Measurements from ENCODE around the gene INPP5F.
"Not testable (repeated sequence)": the region's sequence is repeated elsewhere in the genome, so short reads cannot be mapped to it uniquely, and the experiment has no call there.

The INPP5F gene

GRCh38 chr10:119707331-119707730 lies 18.5 kb upstream of the INPP5F start:
- DNase-seq (ENCODE audit: low spot score): not testable (repeated sequence)

- not testable (repeated sequence) for DNase-seq (ENCODE audit: low spot score)
Observed at GRCh38 chr10:119710935-119711334, 14.9 kb upstream of the INPP5F start.

- no peak for DNase-seq (ENCODE audit: low spot score)
Observed at GRCh38 chr10:119713744-119714483, 11.9 kb upstream of the INPP5F start.

- no peak for DNase-seq (ENCODE audit: low spot score)
Observed at GRCh38 chr10:119714484-119714816, 11.4 kb upstream of the INPP5F start.

- DNase-seq (ENCODE audit: low spot score): no peak
Observed at GRCh38 chr10:119715628-119716505, 10.0 kb upstream of the INPP5F start.

- no peak for DNase-seq (ENCODE audit: low spot score)
Observed at GRCh38 chr10:119723161-119723560, 2.7 kb upstream of the INPP5F start.

GRCh38 chr10:119723624-119724023 lies 2.2 kb upstream of the INPP5F start:
- DNase-seq (ENCODE audit: low spot score): no peak

GRCh38 chr10:119724593-119725516 lies 995 bp upstream of the INPP5F start:
- no peak for DNase-seq (ENCODE audit: low spot score)

GRCh38 chr10:119725517-119725827 lies 378 bp upstream of the INPP5F start:
- no peak for DNase-seq (ENCODE audit: low spot score)

GRCh38 chr10:119726676-119727261 lies 919 bp downstream of the INPP5F start:
- no peak for DNase-seq (ENCODE audit: low spot score)

GRCh38 chr10:119728172-119728800 lies 2.4 kb downstream of the INPP5F start:
- no peak for DNase-seq (ENCODE audit: low spot score)

GRCh38 chr10:119734396-119735332 lies 8.8 kb downstream of the INPP5F start:
- peak; percentile 48 for DNase-seq (ENCODE audit: low spot score)

GRCh38 chr10:119735451-119735850 lies 9.6 kb downstream of the INPP5F start:
- DNase-seq (ENCODE audit: low spot score): no peak

- DNase-seq (ENCODE audit: low spot score): no peak
Observed at GRCh38 chr10:119736220-119736619, 10.4 kb downstream of the INPP5F start.

- no peak for DNase-seq (ENCODE audit: low spot score)
Observed at GRCh38 chr10:119737039-119737663, 11.3 kb downstream of the INPP5F start.

GRCh38 chr10:119737823-119738222 lies 12.0 kb downstream of the INPP5F start:
- peak; percentile 82 for DNase-seq (ENCODE audit: low spot score)

GRCh38 chr10:119738962-119739361 lies 13.1 kb downstream of the INPP5F start:
- DNase-seq (ENCODE audit: low spot score): no peak

GRCh38 chr10:119740096-119740495 lies 14.2 kb downstream of the INPP5F start:
- DNase-seq (ENCODE audit: low spot score): no peak

- DNase-seq (ENCODE audit: low spot score): peak; percentile 23
Observed at GRCh38 chr10:119742947-119743648, 17.2 kb downstream of the INPP5F start.

Data from AG08396 (cell line).